ENCODE results near the gene VWF. TPM values are rescaled to one million over a fixed set of nuclear protein-coding genes. Genes with fewer than 3 reads are reported as not detected.

The VWF gene
- total and polyA plus RNA-seq, 5 donors from 2014 or later: 1.3 TPM; not detected in 4

DNA sequence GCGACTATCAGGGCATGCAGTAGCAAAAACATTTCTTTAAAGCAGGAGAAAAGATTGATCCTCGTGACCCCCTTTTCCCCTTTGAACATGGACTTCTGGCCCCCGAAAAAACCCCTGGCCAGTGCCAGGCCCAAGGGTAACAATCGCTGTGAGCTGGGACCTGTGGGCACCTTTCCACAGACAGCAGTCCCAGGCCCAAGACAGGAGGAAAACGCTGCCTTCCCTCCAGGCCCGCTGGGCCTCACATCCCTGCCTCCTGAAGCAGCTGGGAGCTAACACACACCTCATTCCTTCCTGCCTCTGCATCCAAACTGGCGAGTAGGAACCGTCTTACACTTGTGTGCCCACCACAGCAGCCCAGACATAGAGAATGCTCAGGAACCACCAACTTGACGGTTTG, 1.2 kb downstream of the VWF start:
- Histone ChIP-seq H3K27me3 (ENCODE audit: control insufficient read depth, insufficient read depth, low read length) (no peaks in the 10 kb centered on the region), H3K4me3 (ENCODE audit: low read depth, low read length) (no peak overlapping the region), H3K4me1 (ENCODE audit: control insufficient read depth, insufficient read depth, low read length, poor library complexity, severe bottlenecking) (no peaks in the 10 kb centered on the region), H3K27ac (ENCODE audit: insufficient read depth, low read length, poor library complexity, severe bottlenecking) (no peak overlapping the region), H3K36me3 (ENCODE audit: control insufficient read depth, insufficient read depth, low read length) (no peaks in the 10 kb centered on the region), H3K9me3 (ENCODE audit: control insufficient read depth in 2 of 2, low read length in 2 of 2) (no peaks in the 10 kb centered on the region)
- ATAC-seq (ENCODE audit: low read depth in 2 of 2): no peak
- DNase-seq: no peak
- Mint-ChIP-seq H3K4me1 (peaks cover 0 to 2% (median 0%) of the 10 kb centered on the region in 4 donors), H3K36me3 (no peaks in the 10 kb centered on the region), H3K27me3 (peaks cover 9% of the 10 kb centered on the region), H3K9me3 (no peaks in the 10 kb centered on the region), H3K4me3 (no peak overlapping the region), H3K27ac (peak overlapping the region in 1 of 3 donors; percentile 49)

DNA sequence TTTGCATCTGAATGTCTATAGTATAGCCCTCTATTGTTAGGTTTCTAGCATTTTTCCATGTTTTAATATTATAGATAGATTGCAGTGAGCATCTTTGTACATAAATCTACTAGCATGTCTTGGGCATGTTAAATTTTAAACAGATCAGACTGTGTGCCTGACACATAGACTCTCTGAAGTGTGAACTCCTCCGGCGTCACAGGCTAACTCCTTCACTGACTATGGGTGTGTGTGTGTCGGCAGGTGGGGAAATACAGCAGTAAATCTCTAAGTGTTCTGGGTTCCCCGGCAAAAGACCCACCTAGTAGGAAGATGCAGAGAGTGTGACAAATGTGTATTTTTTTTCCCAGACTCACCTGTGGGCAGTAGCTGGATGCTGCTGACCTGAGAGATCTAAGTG, 2.3 kb downstream of the VWF start:
- no peaks in the 10 kb centered on the region for H3K36me3 Mint-ChIP-seq
- H3K4me3 Mint-ChIP-seq: no peak overlapping the region
- Histone ChIP-seq H3K9me3 (ENCODE audit: control insufficient read depth in 2 of 2, low read length in 2 of 2) (no peaks in the 10 kb centered on the region), H3K4me1 (ENCODE audit: control insufficient read depth, insufficient read depth, low read length, poor library complexity, severe bottlenecking) (no peaks in the 10 kb centered on the region), H3K36me3 (ENCODE audit: control insufficient read depth, insufficient read depth, low read length) (no peaks in the 10 kb centered on the region), H3K27me3 (ENCODE audit: control insufficient read depth, insufficient read depth, low read length) (no peaks in the 10 kb centered on the region), H3K27ac (ENCODE audit: insufficient read depth, low read length, poor library complexity, severe bottlenecking) (no peak overlapping the region), H3K4me3 (ENCODE audit: low read depth, low read length) (no peak overlapping the region)
- no peaks in the 10 kb centered on the region for H3K9me3 Mint-ChIP-seq
- peak overlapping the region in 1 of 3 donors; percentile 42 for H3K27ac Mint-ChIP-seq
- H3K27me3 Mint-ChIP-seq: peaks cover 6% of the 10 kb centered on the region
- H3K4me1 Mint-ChIP-seq: peaks cover 0 to 2% (median 0%) of the 10 kb centered on the region in 4 donors
- ATAC-seq (ENCODE audit: low read depth in 2 of 2) (no peak), DNase-seq (no peak)

DNA sequence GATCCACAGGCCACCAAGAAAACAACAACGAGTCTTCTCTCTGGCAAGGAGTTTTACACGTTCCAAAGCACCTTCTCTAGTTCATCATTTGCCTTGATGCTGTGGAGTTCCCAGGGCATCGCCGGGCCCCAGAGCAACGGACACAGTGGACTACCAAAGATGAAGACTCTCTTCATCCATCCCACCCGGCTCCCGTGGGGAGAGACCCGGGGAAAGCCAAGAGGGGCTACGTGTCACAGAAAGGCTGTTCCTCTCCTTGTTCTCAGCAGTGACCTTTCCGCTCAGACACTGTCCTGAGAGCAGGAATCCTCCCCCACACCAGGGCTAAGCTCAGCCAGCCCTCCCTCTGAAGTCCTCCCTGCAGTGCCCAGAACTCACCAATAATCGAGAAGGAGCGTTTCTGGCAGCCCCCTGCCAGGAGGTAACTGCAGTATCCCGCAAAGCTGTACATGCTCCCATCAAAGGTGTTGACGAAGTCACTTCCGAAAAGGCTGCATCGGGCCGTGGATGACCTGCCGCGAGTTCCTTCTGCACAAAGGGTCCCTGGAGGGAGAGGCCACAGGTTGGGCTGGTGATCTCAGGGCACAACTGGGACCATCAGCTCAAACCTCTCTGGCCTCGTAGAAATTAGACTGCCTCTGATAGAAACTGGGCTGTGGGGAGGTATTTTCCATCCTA, 3.5 kb downstream of the VWF start:
- peak overlapping the region in 2 of 3 donors; percentile 51 to 62 for H3K27ac Mint-ChIP-seq
- H3K27me3 Mint-ChIP-seq: peaks cover 6% of the 10 kb centered on the region
- H3K4me1 Mint-ChIP-seq: peaks cover 0 to 2% (median 0%) of the 10 kb centered on the region in 4 donors

DNA sequence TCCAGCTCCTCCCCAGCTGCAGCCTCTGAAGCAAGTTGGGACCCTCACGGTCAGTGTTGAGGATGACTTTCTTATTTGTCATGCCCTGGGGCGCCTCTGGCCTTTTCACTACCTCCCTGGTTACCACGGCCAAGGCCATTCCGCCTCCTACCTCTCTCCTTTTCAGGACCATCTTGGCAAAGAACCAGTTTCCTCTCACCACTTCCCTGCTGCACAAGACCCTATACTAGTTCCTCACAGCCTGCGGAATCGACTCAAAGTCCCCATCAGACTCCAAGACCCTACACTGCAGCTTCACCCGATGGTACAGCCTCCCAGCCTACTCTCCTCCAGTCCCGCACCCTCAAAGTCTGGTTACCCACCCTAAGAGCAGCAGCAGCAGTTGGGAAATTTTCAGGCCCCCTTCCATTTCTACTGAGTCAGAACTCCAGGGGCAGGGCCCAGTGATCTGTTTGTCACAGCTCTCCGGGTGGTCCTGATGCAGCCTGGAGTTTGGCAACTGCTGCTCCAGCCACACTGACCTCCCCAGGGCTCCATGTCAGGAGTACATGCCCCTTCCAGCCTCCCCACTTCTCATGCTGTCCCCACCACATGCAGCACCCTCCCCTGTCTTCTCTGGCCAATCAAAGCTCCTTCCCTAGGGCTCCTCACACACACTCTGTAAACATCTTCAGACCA, 5.4 kb downstream of the VWF start:
- Histone ChIP-seq H3K4me3 (ENCODE audit: low read depth, low read length) (no peak overlapping the region), H3K4me1 (ENCODE audit: control insufficient read depth, insufficient read depth, low read length, poor library complexity, severe bottlenecking) (no peaks in the 10 kb centered on the region), H3K36me3 (ENCODE audit: control insufficient read depth, insufficient read depth, low read length) (no peaks in the 10 kb centered on the region), H3K9me3 (ENCODE audit: control insufficient read depth in 2 of 2, low read length in 2 of 2) (no peaks in the 10 kb centered on the region), H3K27me3 (ENCODE audit: control insufficient read depth, insufficient read depth, low read length) (no peaks in the 10 kb centered on the region), H3K27ac (ENCODE audit: insufficient read depth, low read length, poor library complexity, severe bottlenecking) (no peak overlapping the region)
- Mint-ChIP-seq H3K9me3 (no peaks in the 10 kb centered on the region), H3K27ac (peak overlapping the region; percentile 46 to 74 (median 48)), H3K27me3 (no peaks in the 10 kb centered on the region), H3K4me3 (no peak overlapping the region), H3K36me3 (no peaks in the 10 kb centered on the region), H3K4me1 (peaks cover 0 to 4% (median 0%) of the 10 kb centered on the region in 4 donors)
- DNase-seq (no peak), ATAC-seq (ENCODE audit: low read depth in 2 of 2) (no peak)

More for the DNA sequence above, 3.5 kb downstream of the VWF start:
- ATAC-seq (ENCODE audit: low read depth in 2 of 2) (no peak), DNase-seq (no peak)
- H3K9me3 ChIP-seq (ENCODE audit: control insufficient read depth in 2 of 2, low read length in 2 of 2): no peaks in the 10 kb centered on the region
- H3K4me3 ChIP-seq (ENCODE audit: low read depth, low read length): no peak overlapping the region
- no peaks in the 10 kb centered on the region for H3K27me3 ChIP-seq (ENCODE audit: control insufficient read depth, insufficient read depth, low read length)
- H3K36me3 ChIP-seq (ENCODE audit: control insufficient read depth, insufficient read depth, low read length): no peaks in the 10 kb centered on the region
- H3K36me3 Mint-ChIP-seq: no peaks in the 10 kb centered on the region
- no peaks in the 10 kb centered on the region for H3K4me1 ChIP-seq (ENCODE audit: control insufficient read depth, insufficient read depth, low read length, poor library complexity, severe bottlenecking)
- no peak overlapping the region for H3K27ac ChIP-seq (ENCODE audit: insufficient read depth, low read length, poor library complexity, severe bottlenecking)
- H3K9me3 Mint-ChIP-seq: no peaks in the 10 kb centered on the region
- H3K4me3 Mint-ChIP-seq: no peak overlapping the region

DNA sequence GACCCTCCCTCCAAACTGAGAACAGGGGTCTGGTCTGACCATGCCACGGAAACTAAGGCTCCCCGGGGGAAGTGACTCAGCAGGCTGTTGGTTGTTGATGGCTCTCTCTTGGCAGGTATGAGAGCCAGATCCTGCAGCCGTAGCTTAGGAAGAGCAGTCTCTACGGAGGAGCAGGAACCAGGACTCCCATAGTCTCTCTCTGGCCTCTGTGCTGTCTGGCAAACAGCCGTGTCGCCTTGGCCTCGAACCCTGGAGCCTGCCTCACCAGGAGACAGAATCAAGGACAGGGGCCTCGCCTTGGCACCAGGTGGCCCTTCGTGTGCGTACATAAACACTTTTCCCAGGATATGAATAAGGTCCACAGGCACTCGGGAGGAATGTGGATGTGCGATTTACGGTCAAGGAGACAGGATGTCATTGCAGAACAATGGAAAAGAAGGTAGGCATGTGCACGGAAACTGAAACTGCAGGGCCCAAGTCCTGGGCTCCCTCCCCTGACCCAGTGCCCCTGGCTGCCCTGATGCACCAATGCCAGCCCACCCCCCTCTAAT, 7.9 kb downstream of the VWF start:
- Mint-ChIP-seq H3K4me1 (peaks cover 0 to 4% (median 2%) of the 10 kb centered on the region in 4 donors), H3K9me3 (no peaks in the 10 kb centered on the region), H3K36me3 (no peaks in the 10 kb centered on the region), H3K27me3 (no peaks in the 10 kb centered on the region), H3K4me3 (no peak overlapping the region), H3K27ac (peak overlapping the region in 1 of 3 donors; percentile 20)
- no peak for DNase-seq
- Histone ChIP-seq H3K27me3 (ENCODE audit: control insufficient read depth, insufficient read depth, low read length) (no peaks in the 10 kb centered on the region), H3K9me3 (ENCODE audit: control insufficient read depth in 2 of 2, low read length in 2 of 2) (no peaks in the 10 kb centered on the region), H3K4me3 (ENCODE audit: low read depth, low read length) (no peak overlapping the region), H3K36me3 (ENCODE audit: control insufficient read depth, insufficient read depth, low read length) (no peaks in the 10 kb centered on the region), H3K27ac (ENCODE audit: insufficient read depth, low read length, poor library complexity, severe bottlenecking) (no peak overlapping the region), H3K4me1 (ENCODE audit: control insufficient read depth, insufficient read depth, low read length, poor library complexity, severe bottlenecking) (no peaks in the 10 kb centered on the region)
- no peak for ATAC-seq (ENCODE audit: low read depth in 2 of 2)

DNA sequence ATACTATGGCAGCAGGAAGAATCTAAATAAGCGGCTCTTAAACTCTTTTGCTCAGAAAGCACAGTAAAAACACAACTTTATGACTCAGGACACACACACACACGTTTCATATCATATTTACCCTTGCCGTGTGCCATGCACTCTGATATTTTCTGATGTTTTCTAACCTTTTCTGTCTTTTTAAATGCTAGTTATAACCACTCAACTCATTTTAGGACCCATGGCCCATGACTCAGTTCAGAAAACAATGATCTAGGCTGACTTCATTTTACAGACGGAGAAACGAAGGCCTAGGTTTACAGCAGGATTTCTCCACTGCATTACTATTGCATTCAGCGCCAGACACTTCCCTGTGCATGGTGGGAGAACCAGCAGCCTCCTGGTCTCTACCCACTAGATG, 9.1 kb downstream of the VWF start:
- Histone ChIP-seq H3K4me1 (ENCODE audit: control insufficient read depth, insufficient read depth, low read length, poor library complexity, severe bottlenecking) (no peaks in the 10 kb centered on the region), H3K9me3 (ENCODE audit: control insufficient read depth in 2 of 2, low read length in 2 of 2) (no peaks in the 10 kb centered on the region), H3K27me3 (ENCODE audit: control insufficient read depth, insufficient read depth, low read length) (no peaks in the 10 kb centered on the region), H3K27ac (ENCODE audit: insufficient read depth, low read length, poor library complexity, severe bottlenecking) (no peak overlapping the region), H3K36me3 (ENCODE audit: control insufficient read depth, insufficient read depth, low read length) (no peaks in the 10 kb centered on the region), H3K4me3 (ENCODE audit: low read depth, low read length) (no peak overlapping the region)
- H3K9me3 Mint-ChIP-seq: no peaks in the 10 kb centered on the region
- no peaks in the 10 kb centered on the region for H3K27me3 Mint-ChIP-seq
- peaks cover 0 to 4% (median 2%) of the 10 kb centered on the region in 4 donors for H3K4me1 Mint-ChIP-seq
- DNase-seq: peak in 1 of 3 donors; percentile 16
- peak overlapping the region in 1 of 3 donors; percentile 6 for H3K27ac Mint-ChIP-seq
- H3K4me3 Mint-ChIP-seq: no peak overlapping the region
- no peak for ATAC-seq (ENCODE audit: low read depth in 2 of 2)
- H3K36me3 Mint-ChIP-seq: no peaks in the 10 kb centered on the region

DNA sequence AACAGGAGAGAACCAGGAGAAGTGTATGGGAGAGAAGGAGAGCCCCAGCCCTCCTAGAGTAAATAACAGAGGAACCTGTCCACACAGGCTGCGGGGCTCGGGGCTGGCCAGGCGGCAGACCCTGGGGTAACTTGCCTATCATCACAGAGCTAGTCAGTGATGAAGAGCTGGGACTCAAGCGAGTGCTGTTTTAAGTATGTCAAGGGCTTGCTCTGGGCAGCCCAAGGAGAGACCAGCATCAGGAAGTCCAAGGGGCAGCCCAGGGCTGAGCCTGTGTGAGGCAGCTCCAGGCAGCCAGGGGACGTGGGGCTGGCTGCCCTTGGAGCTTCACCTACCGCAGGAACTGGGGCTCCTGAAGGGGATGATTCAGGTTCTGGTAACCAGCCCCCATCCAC, 10.0 kb downstream of the VWF start:
- H3K27ac Mint-ChIP-seq: peak overlapping the region in 1 of 3 donors; percentile 49
- no peak overlapping the region for H3K27ac ChIP-seq (ENCODE audit: insufficient read depth, low read length, poor library complexity, severe bottlenecking)
- no peak overlapping the region for H3K4me3 Mint-ChIP-seq
- H3K9me3 Mint-ChIP-seq: peaks cover 0 to 4% (median 0%) of the 10 kb centered on the region in 7 donors
- DNase-seq: no peak
- no peaks in the 10 kb centered on the region for H3K36me3 ChIP-seq (ENCODE audit: control insufficient read depth, insufficient read depth, low read length)
- H3K9me3 ChIP-seq (ENCODE audit: control insufficient read depth in 2 of 2, low read length in 2 of 2): no peaks in the 10 kb centered on the region
- H3K4me3 ChIP-seq (ENCODE audit: low read depth, low read length): no peak overlapping the region
- no peaks in the 10 kb centered on the region for H3K36me3 Mint-ChIP-seq
- H3K27me3 Mint-ChIP-seq: no peaks in the 10 kb centered on the region
- no peaks in the 10 kb centered on the region for H3K4me1 ChIP-seq (ENCODE audit: control insufficient read depth, insufficient read depth, low read length, poor library complexity, severe bottlenecking)
- H3K4me1 Mint-ChIP-seq: peaks cover 0 to 4% (median 2%) of the 10 kb centered on the region in 4 donors
- H3K27me3 ChIP-seq (ENCODE audit: control insufficient read depth, insufficient read depth, low read length): no peaks in the 10 kb centered on the region
- no peak for ATAC-seq (ENCODE audit: low read depth in 2 of 2)

Data from CD4-positive, CD25-positive, alpha-beta regulatory T cell (primary cell).